ENCODE results near the gene RBMS1. TPM values are rescaled to one million over a fixed set of nuclear protein-coding genes. Genes with fewer than 3 reads are reported as not detected.
"Not testable (repeated sequence)": the region's sequence is repeated elsewhere in the genome, so short reads cannot be mapped to it uniquely, and the experiment has no call there.

The RBMS1 gene
- total RNA-seq, 1 donor from 2014 or later = 148 TPM

DNA sequence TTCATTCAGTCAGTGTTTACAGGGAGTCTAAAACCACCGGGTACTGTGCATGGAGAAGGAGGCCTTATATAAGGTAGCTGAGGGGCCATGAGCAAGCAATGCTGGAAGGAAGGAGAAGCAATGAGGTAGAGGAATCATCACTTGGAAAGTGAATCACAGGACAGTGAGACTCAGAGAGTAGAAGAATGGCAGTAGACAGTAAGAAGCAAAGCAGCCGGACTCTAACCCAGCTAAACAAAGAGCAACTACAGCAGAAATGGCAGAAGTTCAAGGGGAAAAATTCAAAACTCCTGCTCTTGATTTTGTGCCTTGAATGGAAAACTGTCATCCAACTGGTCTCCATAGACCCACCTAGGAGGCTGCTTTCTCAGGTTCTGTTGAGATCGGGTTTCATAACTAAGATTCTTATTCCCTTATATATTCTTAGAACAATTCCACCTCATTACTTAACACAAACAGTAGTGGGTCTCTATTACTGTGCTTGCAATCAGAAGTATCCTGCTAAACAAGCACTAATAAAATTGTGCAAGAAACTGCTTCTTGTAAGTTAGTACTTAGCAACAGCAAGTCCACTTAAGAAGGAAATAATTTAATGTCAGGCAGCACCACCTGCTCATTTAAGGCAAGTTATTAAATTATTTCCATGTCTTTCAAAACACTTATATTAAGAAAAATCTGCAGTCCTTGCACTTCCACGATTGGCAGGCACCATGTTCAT, 68.0 kb downstream of the RBMS1 start:
- no peak for FAIRE-seq
- Histone ChIP-seq H3K4me2 (ENCODE audit: low read length) (no peak overlapping the region), H4K20me1 (ENCODE audit: insufficient read depth, low read length) (no peaks in the 10 kb centered on the region), H3K4me3 (ENCODE audit: insufficient read depth, low read depth, low read length) (no peak overlapping the region), H3K9me3 (ENCODE audit: insufficient read depth, low read depth, low read length) (no peaks in the 10 kb centered on the region), H3K79me2 (ENCODE audit: insufficient read depth, low read length) (peaks cover 19% of the 10 kb centered on the region), H3K27ac (ENCODE audit: low read depth, low read length) (no peak overlapping the region), H3K4me1 (ENCODE audit: insufficient read depth, low read length) (peaks cover 9% of the 10 kb centered on the region), H3K27me3 (ENCODE audit: insufficient read depth, low read length) (no peaks in the 10 kb centered on the region), H2AFZ (ENCODE audit: low read depth, low read length) (no peak overlapping the region), H3K36me3 (ENCODE audit: insufficient read depth, low read length) (no peaks in the 10 kb centered on the region), H3K9ac (ENCODE audit: low read length) (no peak overlapping the region)
- H3K36me3 Mint-ChIP-seq (ENCODE audit: low read depth, unreplicated experiment) = peaks cover 10% of the 10 kb centered on the region
- H3K27ac Mint-ChIP-seq (ENCODE audit: unreplicated experiment) = peak overlapping the region; percentile 66
- no peak for TF ChIP-seq EZH2 (IDR thresholded peaks at IDR 0.05; ENCODE audit: insufficient read depth, low read length)
- TF ChIP-seq, protein P1, sequence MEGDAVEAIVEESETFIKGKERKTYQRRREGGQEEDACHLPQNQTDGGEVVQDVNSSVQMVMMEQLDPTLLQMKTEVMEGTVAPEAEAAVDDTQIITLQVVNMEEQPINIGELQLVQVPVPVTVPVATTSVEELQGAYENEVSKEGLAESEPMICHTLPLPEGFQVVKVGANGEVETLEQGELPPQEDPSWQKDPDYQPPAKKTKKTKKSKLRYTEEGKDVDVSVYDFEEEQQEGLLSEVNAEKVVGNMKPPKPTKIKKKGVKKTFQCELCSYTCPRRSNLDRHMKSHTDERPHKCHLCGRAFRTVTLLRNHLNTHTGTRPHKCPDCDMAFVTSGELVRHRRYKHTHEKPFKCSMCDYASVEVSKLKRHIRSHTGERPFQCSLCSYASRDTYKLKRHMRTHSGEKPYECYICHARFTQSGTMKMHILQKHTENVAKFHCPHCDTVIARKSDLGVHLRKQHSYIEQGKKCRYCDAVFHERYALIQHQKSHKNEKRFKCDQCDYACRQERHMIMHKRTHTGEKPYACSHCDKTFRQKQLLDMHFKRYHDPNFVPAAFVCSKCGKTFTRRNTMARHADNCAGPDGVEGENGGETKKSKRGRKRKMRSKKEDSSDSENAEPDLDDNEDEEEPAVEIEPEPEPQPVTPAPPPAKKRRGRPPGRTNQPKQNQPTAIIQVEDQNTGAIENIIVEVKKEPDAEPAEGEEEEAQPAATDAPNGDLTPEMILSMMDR (IDR thresholded peaks at IDR 0.05; ENCODE audit: insufficient read depth, low read depth, low read length) = no peak
- peak; percentile 46 for DNase-seq (ENCODE audit: low read depth)
- no peak overlapping the region for H3K4me3 Mint-ChIP-seq (ENCODE audit: unreplicated experiment)
- H3K27me3 Mint-ChIP-seq (ENCODE audit: low read depth, unreplicated experiment) = no peaks in the 10 kb centered on the region
- peaks cover 6% of the 10 kb centered on the region for H3K9me3 Mint-ChIP-seq (ENCODE audit: unreplicated experiment)
- H3K4me1 Mint-ChIP-seq (ENCODE audit: low read depth, unreplicated experiment) = peaks cover 43% of the 10 kb centered on the region

GRCh38 chr2:160423126-160423525, 70.5 kb downstream of the RBMS1 start:
- Mint-ChIP-seq H3K9me3 (ENCODE audit: unreplicated experiment) (peaks cover 2% of the 10 kb centered on the region), H3K4me3 (ENCODE audit: unreplicated experiment) (no peak overlapping the region), H3K27ac (ENCODE audit: unreplicated experiment) (peak overlapping the region; percentile 47), H3K4me1 (ENCODE audit: low read depth, unreplicated experiment) (peaks cover 61% of the 10 kb centered on the region), H3K36me3 (ENCODE audit: low read depth, unreplicated experiment) (peaks cover 4% of the 10 kb centered on the region), H3K27me3 (ENCODE audit: low read depth, unreplicated experiment) (no peaks in the 10 kb centered on the region)
- no peaks in the 10 kb centered on the region for H3K27me3 ChIP-seq (ENCODE audit: insufficient read depth, low read length)
- no peaks in the 10 kb centered on the region for H3K36me3 ChIP-seq (ENCODE audit: insufficient read depth, low read length)
- H3K4me1 ChIP-seq (ENCODE audit: insufficient read depth, low read length) = peaks cover 26% of the 10 kb centered on the region
- no peaks in the 10 kb centered on the region for H4K20me1 ChIP-seq (ENCODE audit: insufficient read depth, low read length)
- H3K4me2 ChIP-seq (ENCODE audit: low read length) = no peak overlapping the region
- H3K79me2 ChIP-seq (ENCODE audit: insufficient read depth, low read length) = peaks cover 13% of the 10 kb centered on the region
- TF ChIP-seq, protein P1 (IDR thresholded peaks at IDR 0.05; ENCODE audit: insufficient read depth, low read depth, low read length) = no peak
- no peak for TF ChIP-seq EZH2 (IDR thresholded peaks at IDR 0.05; ENCODE audit: insufficient read depth, low read length)
- DNase-seq (ENCODE audit: low read depth) = no peak
- H3K4me3 ChIP-seq (ENCODE audit: insufficient read depth, low read depth, low read length) = no peak overlapping the region
- no peaks in the 10 kb centered on the region for H3K9me3 ChIP-seq (ENCODE audit: insufficient read depth, low read depth, low read length)
- H2AFZ ChIP-seq (ENCODE audit: low read depth, low read length) = no peak overlapping the region
- no peak overlapping the region for H3K27ac ChIP-seq (ENCODE audit: low read depth, low read length)
- no peak for FAIRE-seq
- no peak overlapping the region for H3K9ac ChIP-seq (ENCODE audit: low read length)

DNA sequence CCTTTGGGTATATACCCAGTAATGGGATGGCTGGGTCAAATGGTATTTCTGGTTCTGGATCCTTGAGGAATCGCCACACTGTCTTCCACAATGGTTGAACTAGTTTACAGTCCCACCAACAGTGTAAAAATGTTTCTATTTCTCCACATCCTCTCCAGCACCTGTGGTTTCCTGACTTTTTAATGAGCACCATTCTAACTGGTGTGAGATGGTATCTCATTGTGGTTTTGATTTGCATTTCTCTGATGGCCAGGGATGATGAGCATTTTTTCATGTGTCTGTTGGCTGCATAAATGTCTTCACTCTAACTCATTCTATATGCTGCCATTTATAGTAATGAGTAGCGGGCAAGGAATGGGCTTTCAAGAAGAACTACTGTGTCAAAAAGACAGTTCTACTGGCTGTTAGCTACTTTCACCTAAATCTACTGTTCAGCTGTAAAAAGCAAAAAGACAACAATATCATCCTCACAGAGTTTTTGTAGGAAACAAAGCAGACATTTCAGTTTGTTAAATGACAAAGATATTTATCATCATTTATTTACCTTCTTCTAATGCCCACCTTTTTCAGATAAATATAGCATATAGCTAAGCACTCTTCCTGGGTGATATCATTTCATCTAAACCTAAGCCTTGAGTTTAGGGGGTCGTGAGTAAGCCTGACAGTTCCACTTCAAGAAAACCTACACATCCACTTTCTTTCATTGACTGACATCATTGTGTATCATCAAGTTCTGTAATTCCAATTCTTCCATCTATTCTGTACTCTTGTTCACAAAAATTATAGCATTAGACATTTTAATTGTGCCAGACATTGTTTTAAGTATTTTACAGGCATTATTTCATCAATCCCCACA, 71.7 kb downstream of the RBMS1 start:
- not testable (repeated sequence) for H3K9me3 Mint-ChIP-seq (ENCODE audit: unreplicated experiment); H3K4me2 ChIP-seq (ENCODE audit: low read length); FAIRE-seq; H4K20me1 ChIP-seq (ENCODE audit: insufficient read depth, low read length); H3K27me3 Mint-ChIP-seq (ENCODE audit: low read depth, unreplicated experiment); H2AFZ ChIP-seq (ENCODE audit: low read depth, low read length); H3K9me3 ChIP-seq (ENCODE audit: insufficient read depth, low read depth, low read length); H3K27ac ChIP-seq (ENCODE audit: low read depth, low read length); H3K36me3 ChIP-seq (ENCODE audit: insufficient read depth, low read length); H3K4me3 ChIP-seq (ENCODE audit: insufficient read depth, low read depth, low read length); H3K9ac ChIP-seq (ENCODE audit: low read length); H3K36me3 Mint-ChIP-seq (ENCODE audit: low read depth, unreplicated experiment); H3K27me3 ChIP-seq (ENCODE audit: insufficient read depth, low read length)
- H3K79me2 ChIP-seq (ENCODE audit: insufficient read depth, low read length) = peaks cover 11% of the 10 kb centered on the region
- Mint-ChIP-seq H3K4me3 (ENCODE audit: unreplicated experiment) (peak overlapping the region; percentile 1), H3K4me1 (ENCODE audit: low read depth, unreplicated experiment) (peaks cover 65% of the 10 kb centered on the region), H3K27ac (ENCODE audit: unreplicated experiment) (peak overlapping the region; percentile 63)
- DNase-seq (ENCODE audit: low read depth) = peak; percentile 66
- H3K4me1 ChIP-seq (ENCODE audit: insufficient read depth, low read length) = peaks cover 32% of the 10 kb centered on the region
